Heart left ventricle (tissue), 16 donors: Measurements from ENCODE around the gene DDX46. TPM values are rescaled to one million over a fixed set of nuclear protein-coding genes. Genes with fewer than 3 reads are reported as not detected.

Source experiments
- ATAC-seq, 4 donors: fragments of 200-7000 bp; cut with Tn5 transposase; one replicate each; pipeline ENCODE4 v1.9.1; 2020 to 2022; ENCODE audit warnings: moderate library complexity in 4 of 4, mild to moderate bottlenecking in 3 of 4, moderate number of reproducible peaks in 1 of 4
- DNase-seq, 5 donors: peaks; one replicate each; pipeline ENCODE4 v3.0.0-alpha.2; 2020
- H3K27ac ChIP-seq, 12 donors: fragments of 200-600 bp; sonication (generic) in 4 of 12; one replicate each; pipeline versions ENCODE4 v1.5.0 to v1.8.0; 2016 to 2022; ENCODE audit warnings: mild to moderate bottlenecking in 2 of 12
- H3K27me3 ChIP-seq, 9 donors: fragments of 200-600 bp; sonication (generic) in 2 of 9; one replicate each; pipeline versions ENCODE4 v1.5.1 to v1.8.0; 2016 to 2022; ENCODE audit warnings: mild to moderate bottlenecking in 3 of 9
- H3K36me3 ChIP-seq, 9 donors: fragments of 200-600 bp; sonication (generic) in 2 of 9; one replicate each; pipeline versions ENCODE4 v1.5.0 to v1.8.0; 2018 to 2022; ENCODE audit warnings: mild to moderate bottlenecking in 2 of 9
- H3K4me1 ChIP-seq, 12 donors: fragments of 200-600 bp; sonication (generic) in 4 of 12; one replicate each; pipeline versions ENCODE4 v1.5.0 to v1.8.0; 2016 to 2022; ENCODE audit warnings: mild to moderate bottlenecking in 3 of 12
- H3K4me3 ChIP-seq, 12 donors: fragments of 200-600 bp; sonication (generic) in 4 of 12; one replicate each; pipeline versions ENCODE4 v1.5.0 to v1.8.0; 2017 to 2022; ENCODE audit warnings: mild to moderate bottlenecking in 9 of 12, moderate library complexity in 4 of 12
- H3K9me3 ChIP-seq, 12 donors: fragments of 200-600 bp; sonication (generic) in 4 of 12; one replicate each; pipeline versions ENCODE4 v1.5.0 to v1.8.0; 2016 to 2022; ENCODE audit warnings: mild to moderate bottlenecking in 1 of 12
- POLR2A ChIP-seq, 2 donors: fragments of 450-650 bp; IDR thresholded peaks; one replicate each; pipeline ENCODE4 v1.6.1; 2017; ENCODE audit warnings: antibody characterized with exemption in 2 of 2, mild to moderate bottlenecking in 2 of 2, moderate library complexity in 2 of 2
- WGBS, 4 donors: extraction: QIAGEN DNeasy Blood & Tissue Kit in 2 of 4; methylation state at CpG; one replicate each; pipeline versions ENCODE4 v1.1.5 to v1.1.7; 2013 to 2018; 5-methylcytosine and 5-hydroxymethylcytosine counted together
- intact Hi-C, 10 donors: fragments of 100-400 bp; cut with DNase I; formaldehyde crosslinking; loops; one replicate each; pipeline versions ENCODE4 v1.11.1 to v1.14.2; 2022
- polyA plus RNA-seq, 2 donors: library from polyadenylated mRNA; stranded (reverse); fragments of 200-250 nt; gene quantifications; one replicate each; pipeline ENCODE4 v1.2.3, GENCODE V29; 2013
- total RNA-seq, 9 donors: library from RNA; depleted of rRNA in 2 of 9; stranded (reverse); fragments of >200 nt in 2 of 9; fragmentation: NEBNext Ultra II Directional in 3 of 9; extraction: Animal tissue kit (Norgen Biotek cat#: 25700) in 3 of 9; gene quantifications; one replicate each; pipeline versions ENCODE4 v1.1.0 to v1.2.4, GENCODE V29; 2016 to 2023
- TF ChIP-seq, protein P1 (sequence below), 12 donors: fragments of 200-600 bp; sonication (generic) in 4 of 12; IDR thresholded peaks; one replicate each; pipeline versions ENCODE4 v1.5.0 to v1.8.0; 2018 to 2022; ENCODE audit warnings: antibody characterized with exemption in 12 of 12, mild to moderate bottlenecking in 5 of 12
- donor health status: ischemic (EF 13 %, LVEDD 7.1; RV severe dilation, severe dysfunction).
- donor health status: healthy with polysubstance abuse.
- donor health status: DM: no; HTN: yes; CAD: no.
- donor health status: DM: no; HTN: no; CAD: no.
- donor health status: ischemic (EF 25% LVEDD 6.9; RV normal size, moderate dysfunction).
- donor health status: ischemic (EF 25% LVEDD 5.7; RV mildly dilated, moderate dysfunction).
- donor health status: healthy.
- donor health status: DM: yes; HTN: yes; CAD: no.
- donor health status: ischemic (EF 35%, LVEDD 5.7; RV mildly dilated, moderate dysfunction).
- donor health status: nonischemic (EF 11% LVEDD 7.7; RV severe dilation, severe dysfunction).
- donor health status: DM: yes; HTN: yes; CAD: no.
- donor health status: PGD.
- donor health status: ischemic (EF 29% LVEDD 5.4; RV normal size, mild dysfunction).
- donor health status: nonischemic (EF 23%, LVEDD 6.1; RV moderate dilation, normal function).

Gene DDX46
- total and polyA plus RNA-seq, 11 donors: 14.3 to 37.0 (median 28.8) TPM

DNA sequence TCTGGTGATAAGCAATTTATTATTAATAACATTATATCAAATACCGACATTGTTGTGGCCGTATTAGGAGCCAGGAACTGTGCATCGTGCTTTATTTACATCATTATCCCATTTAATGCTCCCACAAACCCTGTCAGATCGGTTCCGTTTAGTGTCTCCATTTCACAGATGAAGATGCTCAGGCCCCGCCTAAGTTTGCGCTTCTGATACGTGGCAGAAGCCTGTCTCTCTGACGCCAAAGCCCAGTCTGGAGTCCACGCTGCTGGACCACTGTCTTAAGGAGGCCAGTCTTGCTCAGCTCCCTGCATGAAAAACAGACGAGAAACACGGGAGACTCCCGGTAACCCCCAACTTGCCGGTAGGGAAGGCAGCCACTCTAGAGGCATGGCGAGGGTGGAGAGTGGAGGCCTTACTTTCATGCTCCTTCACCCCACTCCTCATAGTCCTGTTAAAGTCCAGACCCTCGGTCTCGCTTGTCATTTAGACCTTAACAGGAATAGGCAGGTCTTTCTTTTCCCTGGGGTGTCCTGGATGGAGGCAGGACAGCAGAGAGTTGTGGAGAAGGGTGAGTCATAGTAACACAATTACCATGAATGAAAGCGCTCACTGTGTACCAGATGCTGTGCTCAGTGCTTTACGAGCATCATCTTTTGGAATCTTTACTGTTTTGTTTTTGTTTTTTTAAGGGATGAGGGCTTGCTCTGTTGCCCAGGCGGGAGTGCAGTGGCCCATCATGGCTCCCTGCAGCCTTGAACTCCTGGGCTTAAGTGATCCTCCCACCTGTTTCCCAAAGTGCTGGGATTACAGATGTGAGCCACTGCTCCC lies 116.5 kb downstream of the DDX46 start:
- Histone ChIP-seq H3K9me3 (no peaks in the 10 kb centered on the region), H3K27me3 (no peaks in the 10 kb centered on the region), H3K36me3 (peaks cover 0 to 3% (median 0%) of the 10 kb centered on the region in 9 donors), H3K4me3 (peak overlapping the region; percentile 74 to 97 (median 91)), H3K4me1 (peaks cover 0 to 45% (median 19%) of the 10 kb centered on the region in 12 donors), H3K27ac (peak overlapping the region; percentile 66 to 99 (median 96))
- peak; percentile 55 to 82 (median 77) for DNase-seq
- no peak for TF ChIP-seq POLR2A (IDR thresholded peaks at IDR 0.05)
- TF ChIP-seq, protein P1, sequence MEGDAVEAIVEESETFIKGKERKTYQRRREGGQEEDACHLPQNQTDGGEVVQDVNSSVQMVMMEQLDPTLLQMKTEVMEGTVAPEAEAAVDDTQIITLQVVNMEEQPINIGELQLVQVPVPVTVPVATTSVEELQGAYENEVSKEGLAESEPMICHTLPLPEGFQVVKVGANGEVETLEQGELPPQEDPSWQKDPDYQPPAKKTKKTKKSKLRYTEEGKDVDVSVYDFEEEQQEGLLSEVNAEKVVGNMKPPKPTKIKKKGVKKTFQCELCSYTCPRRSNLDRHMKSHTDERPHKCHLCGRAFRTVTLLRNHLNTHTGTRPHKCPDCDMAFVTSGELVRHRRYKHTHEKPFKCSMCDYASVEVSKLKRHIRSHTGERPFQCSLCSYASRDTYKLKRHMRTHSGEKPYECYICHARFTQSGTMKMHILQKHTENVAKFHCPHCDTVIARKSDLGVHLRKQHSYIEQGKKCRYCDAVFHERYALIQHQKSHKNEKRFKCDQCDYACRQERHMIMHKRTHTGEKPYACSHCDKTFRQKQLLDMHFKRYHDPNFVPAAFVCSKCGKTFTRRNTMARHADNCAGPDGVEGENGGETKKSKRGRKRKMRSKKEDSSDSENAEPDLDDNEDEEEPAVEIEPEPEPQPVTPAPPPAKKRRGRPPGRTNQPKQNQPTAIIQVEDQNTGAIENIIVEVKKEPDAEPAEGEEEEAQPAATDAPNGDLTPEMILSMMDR (IDR thresholded peaks at IDR 0.05): no peak
- intact Hi-C loops: loop anchor here in 4 of 10 donors (1.0 to 2.0 kb wide), 5 partner anchors 29 to 30 kb away; partner anchors contain the start of genes PCBD2 (in 2 of the 4) and C5orf24 (in 1 of the 4)
- peak; percentile 60 to 77 (median 72) for ATAC-seq
- 7 to 9% (median 8%) methylated on average over 20 of the region's 20 CpGs for WGBS, 4 donors

DNA sequence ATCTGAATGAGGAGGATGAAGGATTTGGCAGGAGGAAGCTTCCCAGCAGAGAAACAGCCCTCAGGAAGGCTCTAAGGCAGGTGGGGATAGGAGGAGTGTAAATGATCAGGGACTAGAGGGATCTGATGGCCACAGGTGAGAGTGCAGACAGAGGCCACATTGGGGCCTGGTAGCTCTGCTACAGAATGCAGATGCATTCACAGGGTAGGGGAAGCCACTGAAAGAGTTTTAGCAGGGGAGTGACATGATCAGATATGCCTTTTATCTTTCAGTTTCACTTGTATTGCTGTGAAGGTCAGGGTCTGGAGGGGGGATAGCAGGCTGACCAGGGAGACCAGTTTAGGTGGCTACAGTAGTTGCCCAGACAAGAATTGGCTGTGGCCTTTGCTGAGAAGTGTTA lies 118.6 kb downstream of the DDX46 start:
- no peaks in the 10 kb centered on the region for H3K9me3 ChIP-seq
- ATAC-seq (no peak), DNase-seq (no peak)
- H3K36me3 ChIP-seq: peaks cover 0 to 5% (median 0%) of the 10 kb centered on the region in 9 donors
- H3K4me1 ChIP-seq: peaks cover 0 to 51% (median 19%) of the 10 kb centered on the region in 12 donors
- H3K27ac ChIP-seq: peak overlapping the region in 1 of 12 donors; percentile 98
- H3K4me3 ChIP-seq: no peak overlapping the region
- TF ChIP-seq POLR2A (IDR thresholded peaks at IDR 0.05): no peak
- TF ChIP-seq, protein P1 (IDR thresholded peaks at IDR 0.05): no peak
- intact Hi-C loops: no loop called here
- no peaks in the 10 kb centered on the region for H3K27me3 ChIP-seq

DNA sequence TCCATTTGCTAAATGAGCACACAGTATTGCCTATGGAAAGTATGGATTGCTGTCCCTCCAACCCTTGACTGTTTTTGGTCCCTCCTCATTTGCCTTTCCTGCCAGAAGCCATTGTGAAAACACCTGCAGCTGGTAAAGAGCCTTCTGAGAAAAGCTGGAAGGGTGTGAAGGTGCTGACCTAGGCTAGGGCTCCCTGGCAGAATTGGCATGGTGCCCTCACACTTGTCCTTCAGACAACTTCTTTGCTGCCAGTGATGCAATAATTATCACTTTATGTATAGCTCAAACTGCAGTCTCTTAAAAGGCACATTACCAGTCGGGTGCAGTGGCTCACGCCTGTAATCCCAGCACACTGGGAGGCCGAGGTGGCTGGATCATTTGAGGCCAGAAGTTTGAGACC lies 119.8 kb downstream of the DDX46 start:
- intact Hi-C loops: no loop called here
- 84 to 89% (median 87%) methylated on average over 3 of the region's 3 CpGs for WGBS, 4 donors
- peaks cover 0 to 51% (median 19%) of the 10 kb centered on the region in 12 donors for H3K4me1 ChIP-seq
- DNase-seq: no peak
- no peaks in the 10 kb centered on the region for H3K27me3 ChIP-seq
- TF ChIP-seq, protein P1 (IDR thresholded peaks at IDR 0.05): no peak
- no peak for TF ChIP-seq POLR2A (IDR thresholded peaks at IDR 0.05)
- peaks cover 0 to 5% (median 0%) of the 10 kb centered on the region in 9 donors for H3K36me3 ChIP-seq
- no peak overlapping the region for H3K4me3 ChIP-seq
- no peak for ATAC-seq
- peak overlapping the region in 1 of 12 donors; percentile 2 for H3K27ac ChIP-seq
- no peaks in the 10 kb centered on the region for H3K9me3 ChIP-seq

DNA sequence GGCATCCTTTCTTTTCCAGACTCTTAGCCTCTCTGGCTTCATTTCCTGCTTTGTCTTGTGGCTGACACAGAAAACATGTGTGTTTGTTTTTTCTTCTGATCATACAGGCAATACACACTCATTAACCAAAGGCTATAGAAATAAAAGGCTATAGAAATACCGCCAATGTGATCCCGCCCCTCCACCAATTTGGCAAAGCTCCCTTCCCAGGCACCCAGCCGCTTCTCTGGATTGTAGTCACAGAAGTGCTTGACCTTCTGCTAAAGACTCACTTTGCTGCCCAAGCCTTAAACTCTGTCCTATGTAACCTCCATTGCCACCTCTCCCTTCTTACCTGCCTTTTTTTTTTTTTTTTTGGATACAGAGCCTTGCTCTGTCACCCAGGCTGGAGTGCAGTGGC lies 120.9 kb downstream of the DDX46 start:
- no peaks in the 10 kb centered on the region for H3K27me3 ChIP-seq
- H3K4me1 ChIP-seq: peaks cover 0 to 45% (median 16%) of the 10 kb centered on the region in 12 donors
- no peaks in the 10 kb centered on the region for H3K9me3 ChIP-seq
- no peak overlapping the region for H3K27ac ChIP-seq
- TF ChIP-seq, protein P1 (IDR thresholded peaks at IDR 0.05): no peak
- no peak for TF ChIP-seq POLR2A (IDR thresholded peaks at IDR 0.05)
- intact Hi-C loops: no loop called here
- DNase-seq (no peak), ATAC-seq (no peak)
- H3K36me3 ChIP-seq: peaks cover 0 to 5% (median 0%) of the 10 kb centered on the region in 9 donors
- WGBS, 4 donors: 47 to 72% (median 62%) methylated on average over 3 of the region's 3 CpGs
- H3K4me3 ChIP-seq: no peak overlapping the region
